AG04450 (cell line): ENCODE results near the gene WDR7. TPM values are rescaled to one million over a fixed set of nuclear protein-coding genes. Genes with fewer than 3 reads are reported as not detected.

Experiments used
- CTCF ChIA-PET: fragments of 300-600, 350-600 bp; formaldehyde crosslinking; extraction: SDS; loops from one replicate; lab custom pipeline; 2022; ENCODE audit warnings: antibody characterized with exemption, inconsistent platforms; lab: Charles Lee
- POLR2A ChIA-PET: fragments of 350-600 bp; formaldehyde crosslinking; extraction: SDS; loops from one replicate; lab custom pipeline; 2021; ENCODE audit warnings: antibody characterized with exemption, inconsistent platforms; lab: Yijun Ruan, JAX
- DNase-seq: peaks from one replicate; pipeline ENCODE4 v3.0.0-alpha.2; 2011; ENCODE audit warnings: low read depth, low spot score
- H3K27ac ChIP-seq: one replicate; pipeline ENCODE4 v1.5.1; 2012; ENCODE audit warnings: low read depth, low read length, control low read depth
- H3K27me3 ChIP-seq: one replicate; pipeline ENCODE4 v1.6.0; 2012; ENCODE audit warnings: low read length; ENCODE audit not compliant: control insufficient read depth, insufficient read depth
- H3K4me3 ChIP-seq: 2 replicates; pipeline ENCODE4 v1.5.1; 2011; ENCODE audit warnings: mild to moderate bottlenecking, low read depth, low read length, control low read depth
- H3K9me3 ChIP-seq: 2 replicates; pipeline ENCODE4 v1.5.1; 2012; ENCODE audit warnings: low read length; ENCODE audit not compliant: control insufficient read depth, insufficient read depth
- polyA plus RNA-seq: library from polyadenylated mRNA; depleted of rRNA; stranded (reverse); fragments of >200 nt; gene quantifications from 2 replicates; pipeline ENCODE4 v1.2.3, GENCODE V29; 2011
- TF ChIP-seq, protein P1 (sequence below): IDR thresholded peaks from 2 replicates; pipeline ENCODE4 v1.5.1; 2011; ENCODE audit warnings: low read depth, low read length, control low read depth, inconsistent platforms

WDR7 gene
- polyA plus RNA-seq, 1 experiment, result 8.1 TPM

DNA sequence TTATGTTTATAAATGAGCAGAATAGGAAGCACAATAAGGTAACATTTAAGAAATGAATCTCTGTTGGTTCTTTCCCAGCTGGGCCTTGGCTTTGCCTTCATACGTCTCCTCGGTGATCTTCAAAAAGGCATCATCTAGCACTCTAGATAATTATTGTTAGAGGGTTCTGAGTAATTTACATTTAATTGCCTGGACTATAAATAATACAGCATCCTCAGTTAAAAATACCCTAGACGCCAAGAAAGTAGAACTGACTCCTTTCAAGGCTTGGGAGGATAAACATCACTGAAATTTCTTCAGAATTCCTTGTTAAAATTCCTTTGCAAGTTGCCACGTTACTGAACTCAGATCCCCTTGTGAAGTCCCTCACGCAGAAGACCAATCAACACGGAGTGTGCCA, 296.1 kb downstream of the WDR7 start:
- ChIA-PET CTCF (interaction anchor here (1.3 kb wide), 1 partner anchor 77 kb away, joined by 5 read pairs; no protein-coding TSS in a partner anchor), POLR2A (no interaction called here)
- Histone ChIP-seq H3K4me3 (no peak overlapping the region), H3K27me3 (no peaks in the 10 kb centered on the region), H3K27ac (no peak overlapping the region), H3K9me3 (no peaks in the 10 kb centered on the region)
- DNase-seq, result no peak
- TF ChIP-seq, protein P1, sequence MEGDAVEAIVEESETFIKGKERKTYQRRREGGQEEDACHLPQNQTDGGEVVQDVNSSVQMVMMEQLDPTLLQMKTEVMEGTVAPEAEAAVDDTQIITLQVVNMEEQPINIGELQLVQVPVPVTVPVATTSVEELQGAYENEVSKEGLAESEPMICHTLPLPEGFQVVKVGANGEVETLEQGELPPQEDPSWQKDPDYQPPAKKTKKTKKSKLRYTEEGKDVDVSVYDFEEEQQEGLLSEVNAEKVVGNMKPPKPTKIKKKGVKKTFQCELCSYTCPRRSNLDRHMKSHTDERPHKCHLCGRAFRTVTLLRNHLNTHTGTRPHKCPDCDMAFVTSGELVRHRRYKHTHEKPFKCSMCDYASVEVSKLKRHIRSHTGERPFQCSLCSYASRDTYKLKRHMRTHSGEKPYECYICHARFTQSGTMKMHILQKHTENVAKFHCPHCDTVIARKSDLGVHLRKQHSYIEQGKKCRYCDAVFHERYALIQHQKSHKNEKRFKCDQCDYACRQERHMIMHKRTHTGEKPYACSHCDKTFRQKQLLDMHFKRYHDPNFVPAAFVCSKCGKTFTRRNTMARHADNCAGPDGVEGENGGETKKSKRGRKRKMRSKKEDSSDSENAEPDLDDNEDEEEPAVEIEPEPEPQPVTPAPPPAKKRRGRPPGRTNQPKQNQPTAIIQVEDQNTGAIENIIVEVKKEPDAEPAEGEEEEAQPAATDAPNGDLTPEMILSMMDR, result no peak

DNA sequence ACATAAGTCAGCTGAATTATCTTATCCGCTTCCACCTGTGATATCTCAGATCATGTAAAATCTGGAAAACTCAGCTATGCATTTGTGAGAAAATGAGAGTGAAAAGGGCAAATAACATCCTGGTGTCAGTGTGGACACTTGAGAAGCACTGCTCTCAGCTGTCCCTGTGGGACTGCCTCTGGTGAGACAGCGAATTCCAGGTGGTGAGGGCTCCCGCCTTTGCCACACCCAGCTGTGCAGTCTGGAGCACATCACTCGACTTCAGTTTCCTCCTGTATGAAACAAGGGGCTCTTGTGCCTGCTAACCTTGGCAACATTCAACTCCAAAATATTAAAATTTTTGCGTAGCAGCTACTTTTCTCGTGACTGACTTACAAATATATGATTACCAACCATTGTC, 300.9 kb downstream of the WDR7 start:
- ChIA-PET POLR2A (no interaction called here), CTCF (interaction anchor here (0.5 kb wide), 1 partner anchor 451 kb away, joined by 4 read pairs; no protein-coding TSS in a partner anchor)
- no peaks in the 10 kb centered on the region for H3K9me3 ChIP-seq
- TF ChIP-seq, protein P1, result no peak
- no peak overlapping the region for H3K4me3 ChIP-seq
- DNase-seq, result no peak
- no peak overlapping the region for H3K27ac ChIP-seq
- H3K27me3 ChIP-seq, result no peaks in the 10 kb centered on the region

DNA sequence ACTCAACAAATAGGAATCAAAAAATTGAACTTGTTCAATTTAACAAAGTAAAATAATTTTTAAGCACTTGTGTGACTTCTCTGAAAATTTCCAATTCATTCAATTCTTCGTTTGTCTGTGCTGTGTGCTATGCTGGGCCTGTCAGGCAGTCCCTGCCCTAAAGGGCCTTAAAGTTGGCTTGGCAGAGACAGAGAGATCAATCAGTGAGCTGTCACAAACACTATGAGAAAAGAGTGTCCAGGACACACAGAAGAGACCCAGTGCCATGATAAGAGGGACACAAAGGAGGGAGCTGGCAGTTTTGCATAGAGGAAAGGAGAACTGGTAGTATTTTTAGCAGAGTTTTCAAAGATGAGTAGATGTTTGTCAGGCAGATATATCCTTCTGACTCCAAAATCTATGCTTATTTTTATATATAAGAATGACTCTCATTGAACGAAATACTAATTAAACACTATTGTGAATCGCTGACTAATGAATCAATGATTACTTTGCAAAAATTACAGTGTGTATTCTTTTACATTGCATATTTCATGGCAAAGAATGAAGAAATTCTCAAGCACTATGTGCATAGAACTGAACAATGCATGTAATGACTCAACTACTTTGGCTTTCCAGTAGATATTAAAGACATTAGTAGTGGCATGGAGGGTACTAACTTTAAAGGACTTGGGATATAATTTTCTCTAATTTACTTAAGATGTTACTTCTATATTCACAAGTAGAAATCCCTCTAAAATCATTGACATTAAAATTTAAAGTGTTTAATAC, 302.5 kb downstream of the WDR7 start:
- no peaks in the 10 kb centered on the region for H3K27me3 ChIP-seq
- TF ChIP-seq, protein P1, result no peak
- POLR2A ChIA-PET, result no interaction called here
- no peak overlapping the region for H3K4me3 ChIP-seq
- no peak for DNase-seq
- no peaks in the 10 kb centered on the region for H3K9me3 ChIP-seq
- CTCF ChIA-PET, result no interaction called here
- H3K27ac ChIP-seq, result no peak overlapping the region

DNA sequence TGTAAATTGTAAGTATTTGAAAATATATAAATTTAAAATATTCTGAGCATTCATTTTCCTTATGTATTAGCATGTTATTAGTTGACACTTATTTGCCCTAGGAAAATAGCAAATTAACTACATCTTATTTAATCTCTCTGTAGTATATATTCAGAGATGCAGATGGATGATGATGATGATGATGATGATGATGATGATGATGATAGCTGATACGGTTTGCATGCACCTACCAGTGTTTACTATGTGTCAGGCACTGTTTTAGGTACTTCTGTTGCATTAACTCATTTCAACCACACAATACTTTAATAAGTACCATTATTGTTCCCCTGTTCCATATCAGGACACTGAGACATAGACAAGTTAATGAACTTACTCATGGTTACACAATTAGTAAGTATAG, 304.3 kb downstream of the WDR7 start:
- no peak overlapping the region for H3K27ac ChIP-seq
- no peak for DNase-seq
- no peak overlapping the region for H3K4me3 ChIP-seq
- no peaks in the 10 kb centered on the region for H3K9me3 ChIP-seq
- ChIA-PET CTCF (no interaction called here), POLR2A (no interaction called here)
- no peaks in the 10 kb centered on the region for H3K27me3 ChIP-seq
- TF ChIP-seq, protein P1, result no peak

DNA sequence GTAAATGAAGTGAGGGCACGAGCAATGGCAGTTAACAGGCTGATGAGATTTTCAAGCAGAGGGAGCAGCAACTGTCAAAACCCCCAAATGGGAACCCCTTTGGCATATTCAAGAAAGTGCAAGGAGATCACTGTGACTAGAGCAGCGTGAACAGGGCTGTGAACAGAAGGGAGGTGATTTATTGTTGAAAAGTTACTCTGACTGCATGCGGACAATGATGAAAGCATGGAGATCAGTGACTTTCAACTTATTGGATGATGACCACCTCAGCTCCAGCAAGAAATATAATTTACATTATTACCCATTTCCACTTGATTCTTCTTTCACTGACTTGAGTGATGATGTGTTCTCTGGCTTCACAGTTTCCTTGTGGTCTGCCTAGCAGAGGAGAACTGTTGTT, 308.0 kb downstream of the WDR7 start:
- POLR2A ChIA-PET, result no interaction called here

More for the DNA sequence above, 308.0 kb downstream of the WDR7 start:
- no peaks in the 10 kb centered on the region for H3K27me3 ChIP-seq
- TF ChIP-seq, protein P1, result no peak
- H3K4me3 ChIP-seq, result no peak overlapping the region
- CTCF ChIA-PET, result no interaction called here
- no peak for DNase-seq
- H3K27ac ChIP-seq, result no peak overlapping the region
- H3K9me3 ChIP-seq, result no peaks in the 10 kb centered on the region
